Measurements from ENCODE around the gene CDH4. TPM values are rescaled to one million over a fixed set of nuclear protein-coding genes. Genes with fewer than 3 reads are reported as not detected.
A peak's percentile ranks its signal among the peaks of the same experiment; 100 is the strongest.

The CDH4 gene
- total and polyA plus RNA-seq, 2 of the 8 experiments (the other 6 are each of a cell fraction or from before 2014, with no cell fraction given), result 4.3 to 7.9 TPM

DNA sequence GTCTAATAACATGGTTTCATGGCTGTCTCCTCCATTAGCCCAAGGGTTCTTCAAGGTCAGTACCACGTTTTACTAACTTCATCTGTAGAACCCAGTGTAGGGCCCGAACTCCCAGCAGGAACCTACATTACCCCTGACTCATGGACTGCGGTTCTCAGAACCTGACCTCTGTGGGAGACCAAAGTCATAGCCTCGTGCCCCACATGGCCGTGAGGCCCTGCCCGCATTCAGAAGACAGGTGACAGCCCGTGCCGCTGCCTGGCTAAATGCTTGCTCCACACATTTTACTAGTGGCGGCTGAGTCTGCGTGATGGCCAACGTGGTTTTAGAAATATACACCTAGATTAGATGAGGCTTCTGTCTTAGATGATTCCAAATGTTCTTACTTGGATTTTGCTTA, 94.9 kb downstream of the CDH4 start:
- H3K56ac ChIP-seq (replicated peaks; ENCODE audit: insufficient read length, low read depth, low read length), result no peak overlapping the region
- H2AK5ac ChIP-seq (ENCODE audit: low read depth, low read length), result no peak overlapping the region
- no peaks in the 10 kb centered on the region; a peak in 1 of 4 replicates for H3K9me3 ChIP-seq (ENCODE audit: insufficient read depth in 2 of 2, low read depth in 1 of 2, low read length in 1 of 2)
- FAIRE-seq, result no peak
- H3K23ac ChIP-seq (ENCODE audit: insufficient read length), result no peak overlapping the region
- no peak overlapping the region for H2BK5ac ChIP-seq (ENCODE audit: low read depth, low read length)
- CTCF ChIA-PET (ENCODE audit: partially characterized antibody), result no interaction called here
- no peaks in the 10 kb centered on the region for H3K23me2 ChIP-seq (ENCODE audit: low read depth, low read length)
- H3K18ac ChIP-seq (ENCODE audit: extremely low read depth, low read length), result no peak overlapping the region
- no peak overlapping the region for H4K5ac ChIP-seq (ENCODE audit: insufficient read length, low read depth, low read length)
- H3K4me2 ChIP-seq (ENCODE audit: insufficient read depth in 1 of 2, low read depth in 2 of 2, low read length in 2 of 2), result no peak overlapping the region
- no peaks in the 10 kb centered on the region for H3K79me2 ChIP-seq (ENCODE audit: control insufficient read depth in 1 of 2, insufficient read depth in 2 of 2, low read length in 2 of 2)
- H2AFZ ChIP-seq (ENCODE audit: low read length), result no peak overlapping the region
- H4K20me1 ChIP-seq (replicated peaks in 1 of 2; ENCODE audit: control insufficient read depth in 1 of 2, insufficient read depth in 2 of 2, low read length in 2 of 2), result peaks cover 0 to 2% of the 10 kb centered on the region in 2 experiments
- H3K4me1 ChIP-seq (replicated peaks in 1 of 4; ENCODE audit: control insufficient read depth in 3 of 4, insufficient read depth in 4 of 4, low read length in 3 of 4), result peaks cover 4 to 21% (median 11%) of the 10 kb centered on the region in 4 experiments
- H3K27ac ChIP-seq (ENCODE audit: low read depth, low read length), result no peak overlapping the region
- no peak overlapping the region for H4K8ac ChIP-seq (ENCODE audit: extremely low read depth, insufficient read depth, low read length)
- no peak overlapping the region for H3K14ac ChIP-seq (ENCODE audit: insufficient read length)
- WGBS, 2 experiments (ENCODE audit: extremely low coverage in 1 of 2, insufficient coverage in 1 of 2, insufficient read length in 1 of 2, insufficient replicate concordance in 2 of 2, low coverage in 1 of 2, low lambda C conversion rate in 2 of 2, missing lambda C conversion rate in 1 of 2), result 89% methylated on average over 11 of the region's 11 CpGs; no CpG with 5 or more reads in 1 of the 2 experiments
- no peak overlapping the region for H2BK15ac ChIP-seq (ENCODE audit: low read length)
- H4K91ac ChIP-seq (replicated peaks; ENCODE audit: insufficient read length, low read length), result no peak overlapping the region
- no peak overlapping the region for H3K4me3 ChIP-seq (ENCODE audit: extremely low read depth in 1 of 4, insufficient read depth in 2 of 4, low read depth in 3 of 4, low read length in 4 of 4)
- H3K9ac ChIP-seq (replicated peaks in 1 of 4; ENCODE audit: extremely low read depth in 1 of 4, low read depth in 3 of 4, low read length in 3 of 4), result no peak overlapping the region
- no peak for DNase-seq (ENCODE audit: low read depth in 1 of 2, low spot score in 2 of 2)
- H3K36me3 ChIP-seq (ENCODE audit: control insufficient read depth in 2 of 4, insufficient read depth in 4 of 4, low read length in 3 of 4), result no peaks in the 10 kb centered on the region
- no peak overlapping the region for H2BK20ac ChIP-seq (ENCODE audit: low read length)
- H2BK12ac ChIP-seq (ENCODE audit: low read depth, low read length), result 0 out of 2 replicates have a peak overlapping the region, but pooled peaks have one; percentile 9
- H2BK120ac ChIP-seq (replicated peaks; ENCODE audit: low read depth, low read length), result no peak overlapping the region
- H3K79me1 ChIP-seq (ENCODE audit: low read depth, low read length), result no peaks in the 10 kb centered on the region
- POLR2A ChIA-PET (ENCODE audit: partially characterized antibody), result interaction anchor here (1.3 kb wide), 1 partner anchor 11 kb away, joined by 3 read pairs; no protein-coding TSS in a partner anchor
- TF ChIP-seq JUND (IDR thresholded peaks at IDR 0.05; ENCODE audit: low read length) (no peak), ZNF274 (IDR thresholded peaks at IDR 0.05; ENCODE audit: borderline replicate concordance, extremely low read depth, low read length) (no peak), RXRA (IDR thresholded peaks at IDR 0.05; ENCODE audit: insufficient read depth, low read depth, low read length) (no peak), EGR1 (IDR thresholded peaks at IDR 0.05; ENCODE audit: borderline replicate concordance, low read depth, low read length) (no peak)
- H3K27me3 ChIP-seq (replicated peaks in 1 of 4; ENCODE audit: control insufficient read depth in 3 of 4, extremely low read depth in 1 of 4, insufficient read depth in 3 of 4, low read length in 3 of 4), result peaks cover 0 to 13% (median 8%) of the 10 kb centered on the region in 4 experiments; a peak in 5 of 7 replicates
- no peak overlapping the region for H3K4ac ChIP-seq (replicated peaks; ENCODE audit: insufficient read length, low read depth, low read length)

Data from H1 (cell line).